Mesothelial cell of epicardium (in vitro differentiated cells): ENCODE measurements around the gene OR6B2. TPM values are rescaled to one million over a fixed set of nuclear protein-coding genes. Genes with fewer than 3 reads are reported as not detected.
A peak's percentile ranks its signal among the peaks of the same experiment; 100 is the strongest.

Source experiments
- DNase-seq, 2 experiments: peaks; one replicate each; pipeline ENCODE4 v3.0.0; 2021; ENCODE audit warnings: low spot score in 2 of 2; ENCODE audit not compliant: unreplicated experiment in 2 of 2
- H3K27ac Mint-ChIP-seq: 2 replicates; pipeline ENCODE4 v1.8.0; 2021; ENCODE audit warnings: mixed read lengths
- H3K27me3 Mint-ChIP-seq: 2 replicates; pipeline ENCODE4 v1.8.0; 2021; ENCODE audit warnings: low read depth, mixed read lengths
- H3K36me3 Mint-ChIP-seq: 2 replicates; pipeline ENCODE4 v1.8.0; 2021; ENCODE audit warnings: mixed read lengths
- H3K4me1 Mint-ChIP-seq: 2 replicates; pipeline ENCODE4 v1.8.0; 2021; ENCODE audit warnings: mixed read lengths
- H3K4me3 Mint-ChIP-seq: 2 replicates; pipeline ENCODE4 v1.8.0; 2021; ENCODE audit warnings: mild to moderate bottlenecking, moderate library complexity, mixed read lengths
- H3K9me3 Mint-ChIP-seq: 2 replicates; pipeline ENCODE4 v1.8.0; 2021; ENCODE audit warnings: mixed read lengths
- CTCF ChIP-seq: fragments of 200-600 bp; sonication (generic); IDR thresholded peaks from one replicate; pipeline ENCODE4 v1.5.0; 2021; ENCODE audit warnings: antibody characterized with exemption; ENCODE audit not compliant: unreplicated experiment
- total RNA-seq: library from RNA; stranded (reverse); gene quantifications from 3 replicates; pipeline ENCODE4 v1.2.1, GENCODE V29; 2021

The OR6B2 gene
- total RNA-seq, 1 donor from 2014 or later: not detected

GRCh38 chr2:240000671-240001070 lies 29.6 kb downstream of the OR6B2 start:
- H3K4me3 Mint-ChIP-seq: no peak overlapping the region
- no peaks in the 10 kb centered on the region for H3K27me3 Mint-ChIP-seq
- no peaks in the 10 kb centered on the region for H3K9me3 Mint-ChIP-seq
- H3K4me1 Mint-ChIP-seq: no peaks in the 10 kb centered on the region
- TF ChIP-seq CTCF: no peak
- H3K36me3 Mint-ChIP-seq: peaks cover 34% of the 10 kb centered on the region
- no peak for DNase-seq
- no peak overlapping the region for H3K27ac Mint-ChIP-seq

GRCh38 chr2:239997686-239998409 lies 32.4 kb downstream of the OR6B2 start:
- peaks cover 7% of the 10 kb centered on the region for H3K9me3 Mint-ChIP-seq
- TF ChIP-seq CTCF: no peak
- H3K4me1 Mint-ChIP-seq: no peaks in the 10 kb centered on the region
- H3K4me3 Mint-ChIP-seq: no peak overlapping the region
- H3K36me3 Mint-ChIP-seq: peaks cover 38% of the 10 kb centered on the region
- no peaks in the 10 kb centered on the region for H3K27me3 Mint-ChIP-seq
- H3K27ac Mint-ChIP-seq: no peak overlapping the region
- DNase-seq: no peak

- H3K4me3 Mint-ChIP-seq: no peak overlapping the region
- H3K27ac Mint-ChIP-seq: no peak overlapping the region
- no peaks in the 10 kb centered on the region for H3K27me3 Mint-ChIP-seq
- no peak for TF ChIP-seq CTCF
- peaks cover 7% of the 10 kb centered on the region for H3K9me3 Mint-ChIP-seq
- DNase-seq: no peak
- peaks cover 9% of the 10 kb centered on the region for H3K4me1 Mint-ChIP-seq
- H3K36me3 Mint-ChIP-seq: peaks cover 24% of the 10 kb centered on the region
Measured at GRCh38 chr2:239994086-239994485, 36.1 kb downstream of the OR6B2 start.

GRCh38 chr2:239993291-239993690 lies 36.9 kb downstream of the OR6B2 start:
- Mint-ChIP-seq H3K4me3 (no peak overlapping the region), H3K27ac (no peak overlapping the region), H3K27me3 (no peaks in the 10 kb centered on the region), H3K36me3 (peaks cover 28% of the 10 kb centered on the region), H3K4me1 (peaks cover 9% of the 10 kb centered on the region), H3K9me3 (peaks cover 7% of the 10 kb centered on the region)
- no peak for TF ChIP-seq CTCF
- no peak for DNase-seq

GRCh38 chr2:239991689-239992314 lies 38.4 kb downstream of the OR6B2 start:
- Mint-ChIP-seq H3K27ac (no peak overlapping the region), H3K9me3 (peaks cover 7% of the 10 kb centered on the region), H3K4me3 (no peak overlapping the region), H3K27me3 (no peaks in the 10 kb centered on the region), H3K36me3 (peaks cover 38% of the 10 kb centered on the region), H3K4me1 (peaks cover 9% of the 10 kb centered on the region)
- peak; percentile 89 for TF ChIP-seq CTCF
- DNase-seq: no peak
